GM12875 (cell line): ENCODE results near the gene PRSS58.
A peak's percentile ranks its signal among the peaks of the same experiment; 100 is the strongest.

Experiments used
- H3K4me3 ChIP-seq: one replicate; pipeline ENCODE4 v1.5.1; 2011; ENCODE audit warnings: low read depth, low read length, control low read depth
- TF ChIP-seq, protein P1 (sequence below): IDR thresholded peaks from 2 replicates; pipeline ENCODE4 v1.5.1; 2011; ENCODE audit warnings: low read depth, mild to moderate bottlenecking, control low read depth, inconsistent platforms, low read length, moderate library complexity, borderline replicate concordance; ENCODE audit not compliant: insufficient read depth

Gene PRSS58

DNA sequence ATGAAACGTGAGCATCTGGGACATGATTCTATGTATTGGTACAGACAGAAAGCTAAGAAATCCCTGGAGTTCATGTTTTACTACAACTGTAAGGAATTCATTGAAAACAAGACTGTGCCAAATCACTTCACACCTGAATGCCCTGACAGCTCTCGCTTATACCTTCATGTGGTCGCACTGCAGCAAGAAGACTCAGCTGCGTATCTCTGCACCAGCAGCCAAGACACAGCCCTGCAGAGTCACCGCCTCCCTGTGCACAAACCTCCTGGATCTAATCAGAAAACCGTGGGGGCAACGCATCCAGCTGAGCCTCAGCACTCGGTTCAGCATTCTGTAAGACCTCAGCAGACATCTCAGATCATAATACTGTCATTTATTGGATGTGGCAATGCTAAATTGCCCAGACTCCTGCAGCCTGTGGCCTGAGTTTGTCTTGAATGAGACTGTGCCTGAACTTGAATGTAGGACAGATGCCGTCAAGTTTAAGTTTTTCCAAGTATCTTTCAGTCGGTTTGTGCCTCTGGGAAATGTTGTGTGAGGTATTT is 41.5 kb upstream of the PRSS58 start:
- no peak overlapping the region for H3K4me3 ChIP-seq
- TF ChIP-seq, protein P1, sequence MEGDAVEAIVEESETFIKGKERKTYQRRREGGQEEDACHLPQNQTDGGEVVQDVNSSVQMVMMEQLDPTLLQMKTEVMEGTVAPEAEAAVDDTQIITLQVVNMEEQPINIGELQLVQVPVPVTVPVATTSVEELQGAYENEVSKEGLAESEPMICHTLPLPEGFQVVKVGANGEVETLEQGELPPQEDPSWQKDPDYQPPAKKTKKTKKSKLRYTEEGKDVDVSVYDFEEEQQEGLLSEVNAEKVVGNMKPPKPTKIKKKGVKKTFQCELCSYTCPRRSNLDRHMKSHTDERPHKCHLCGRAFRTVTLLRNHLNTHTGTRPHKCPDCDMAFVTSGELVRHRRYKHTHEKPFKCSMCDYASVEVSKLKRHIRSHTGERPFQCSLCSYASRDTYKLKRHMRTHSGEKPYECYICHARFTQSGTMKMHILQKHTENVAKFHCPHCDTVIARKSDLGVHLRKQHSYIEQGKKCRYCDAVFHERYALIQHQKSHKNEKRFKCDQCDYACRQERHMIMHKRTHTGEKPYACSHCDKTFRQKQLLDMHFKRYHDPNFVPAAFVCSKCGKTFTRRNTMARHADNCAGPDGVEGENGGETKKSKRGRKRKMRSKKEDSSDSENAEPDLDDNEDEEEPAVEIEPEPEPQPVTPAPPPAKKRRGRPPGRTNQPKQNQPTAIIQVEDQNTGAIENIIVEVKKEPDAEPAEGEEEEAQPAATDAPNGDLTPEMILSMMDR = no peak

DNA sequence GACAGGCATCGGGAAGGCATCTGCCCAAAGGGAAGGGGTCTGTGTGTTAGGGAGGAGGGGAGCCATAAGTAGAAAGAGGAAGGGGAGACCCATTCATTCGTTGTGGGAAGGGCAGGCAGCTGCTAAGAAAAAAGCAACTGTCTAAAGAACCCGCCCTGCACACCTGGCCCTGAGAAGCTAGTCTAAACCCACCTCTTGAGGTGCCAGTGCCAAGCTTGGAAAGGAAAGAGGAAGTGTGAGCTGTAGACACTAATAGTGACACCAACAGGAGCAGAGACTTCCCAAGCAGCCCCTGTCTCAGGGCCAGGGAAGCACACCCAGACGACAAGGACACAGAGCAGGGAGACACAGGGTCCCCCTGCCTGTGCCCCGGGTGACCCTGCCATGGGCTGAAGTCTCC is 40.8 kb upstream of the PRSS58 start:
- TF ChIP-seq, protein P1 = no peak
- H3K4me3 ChIP-seq = no peak overlapping the region

DNA sequence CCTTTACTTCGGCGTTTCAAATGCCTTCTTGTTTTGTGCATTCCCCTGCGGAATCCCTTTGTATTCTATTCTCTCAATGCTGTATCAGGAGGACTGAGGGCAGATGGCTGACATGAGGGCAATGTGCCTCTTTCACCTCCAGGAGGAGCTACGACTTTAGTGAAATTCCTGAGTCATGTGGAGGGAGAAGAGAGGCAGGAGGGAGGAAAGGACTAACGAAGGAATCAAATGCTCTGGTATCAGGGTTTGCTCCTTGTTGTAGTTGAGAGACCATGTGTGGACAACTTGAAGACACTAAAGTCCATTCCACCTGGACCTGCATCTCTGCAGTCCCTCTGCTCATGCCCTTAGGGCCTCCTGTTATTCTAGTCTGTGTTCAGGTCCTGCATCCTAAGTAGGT is 40.2 kb upstream of the PRSS58 start:
- no peak overlapping the region for H3K4me3 ChIP-seq
- TF ChIP-seq, protein P1 = peak; percentile 38; the same call in 1 of the 2 replicates

DNA sequence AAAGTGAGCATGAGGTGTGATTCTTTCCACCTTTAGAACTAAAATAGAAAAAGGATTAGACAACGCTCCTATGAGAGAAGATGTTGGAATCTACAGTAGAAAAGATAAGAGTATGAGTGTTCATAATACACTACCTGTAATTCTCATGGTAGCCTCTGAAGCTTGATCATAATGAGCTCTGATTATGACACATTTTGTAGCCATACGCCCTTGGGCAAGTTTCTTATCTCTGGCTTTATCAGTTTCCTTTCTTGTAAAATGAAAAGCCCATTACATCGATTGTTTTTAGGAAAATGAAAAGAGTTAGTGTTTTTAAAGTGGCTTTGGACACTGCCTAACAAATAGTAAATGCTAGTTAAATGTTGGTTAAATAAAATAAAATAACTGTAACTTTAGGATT is 22.4 kb upstream of the PRSS58 start:
- no peak overlapping the region for H3K4me3 ChIP-seq
- TF ChIP-seq, protein P1 = no peak

DNA sequence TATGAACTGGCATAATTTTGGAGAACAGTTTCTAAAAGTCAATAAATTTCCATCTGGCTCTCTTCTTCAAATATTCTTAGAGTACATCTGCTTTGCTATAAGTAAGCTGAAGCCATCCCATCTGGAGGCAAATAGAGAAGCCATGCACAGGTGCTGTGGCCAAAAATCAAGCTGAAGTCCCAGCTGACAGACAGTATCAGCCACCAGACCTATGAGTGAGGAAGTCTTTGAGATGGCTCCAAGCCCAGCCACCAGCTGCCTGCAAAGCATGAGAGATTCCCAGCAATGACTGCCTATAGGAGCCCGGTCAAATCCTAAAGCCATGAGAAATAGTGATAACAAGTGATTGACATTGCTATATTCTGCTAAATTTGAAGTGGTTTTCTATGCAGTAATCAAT is 21.7 kb upstream of the PRSS58 start:
- TF ChIP-seq, protein P1 = no peak
- H3K4me3 ChIP-seq = no peak overlapping the region

DNA sequence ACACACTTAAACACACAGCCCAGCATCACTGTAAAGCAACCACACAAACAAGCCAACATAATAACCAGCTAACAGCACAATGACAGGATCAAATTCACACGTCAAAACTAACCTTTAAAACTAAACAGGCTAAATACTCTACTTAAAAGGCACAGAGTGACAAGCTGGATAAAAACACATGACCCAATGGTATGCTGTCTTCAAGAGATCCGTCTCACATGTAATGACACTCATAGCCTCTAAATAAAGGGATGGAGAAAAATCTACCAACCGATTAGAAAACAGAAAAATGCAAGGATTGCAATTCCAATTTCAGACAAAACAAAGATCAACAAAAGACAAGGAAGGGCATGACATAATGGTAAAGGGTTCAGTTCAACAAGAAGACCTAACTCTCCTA is 17.2 kb upstream of the PRSS58 start:
- TF ChIP-seq, protein P1 = no peak
- no peak overlapping the region for H3K4me3 ChIP-seq

DNA sequence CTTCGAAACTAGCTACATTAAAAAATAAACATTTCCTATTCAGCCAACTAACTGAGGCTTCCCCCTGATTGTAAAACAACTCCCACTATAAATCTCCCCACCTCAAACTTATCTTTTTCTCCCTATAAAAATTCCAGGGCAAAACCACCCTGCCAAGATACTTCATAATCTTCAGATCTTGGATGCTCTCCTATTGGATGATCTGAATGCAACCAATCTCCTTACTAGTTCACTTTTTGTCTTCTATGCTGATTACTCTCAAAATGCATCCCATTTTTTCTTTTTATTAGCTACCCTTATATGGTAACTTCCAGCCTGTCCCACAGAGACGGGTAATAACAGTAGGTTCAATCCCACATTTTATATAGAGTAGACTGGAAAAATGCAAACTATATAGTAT is 15.0 kb upstream of the PRSS58 start:
- no peak overlapping the region for H3K4me3 ChIP-seq
- TF ChIP-seq, protein P1 = no peak
